ENCODE measurements around the gene SCCPDH.
"Not testable (repeated sequence)": the region's sequence is repeated elsewhere in the genome, so short reads cannot be mapped to it uniquely, and the experiment has no call there.

Gene SCCPDH

DNA sequence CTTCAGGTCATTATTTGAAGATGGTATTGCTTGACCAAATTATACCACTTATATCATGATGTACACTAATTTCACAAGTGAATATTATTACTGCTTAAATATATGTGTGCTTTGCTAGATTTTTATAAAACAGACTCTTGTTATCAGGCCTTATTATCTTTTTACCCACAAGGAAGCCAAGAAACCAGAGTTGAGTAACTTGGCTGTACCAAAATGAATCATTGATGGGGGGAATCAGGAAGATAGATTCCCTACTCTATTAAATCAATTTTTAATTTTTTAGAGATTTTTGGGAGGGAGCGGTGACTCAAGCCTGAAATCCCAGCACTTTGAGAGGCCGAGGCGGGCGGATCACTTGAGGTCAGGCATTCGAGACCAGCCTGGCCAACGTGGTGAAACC lies 16.0 kb upstream of the SCCPDH start:
- no peak for DNase-seq

DNA sequence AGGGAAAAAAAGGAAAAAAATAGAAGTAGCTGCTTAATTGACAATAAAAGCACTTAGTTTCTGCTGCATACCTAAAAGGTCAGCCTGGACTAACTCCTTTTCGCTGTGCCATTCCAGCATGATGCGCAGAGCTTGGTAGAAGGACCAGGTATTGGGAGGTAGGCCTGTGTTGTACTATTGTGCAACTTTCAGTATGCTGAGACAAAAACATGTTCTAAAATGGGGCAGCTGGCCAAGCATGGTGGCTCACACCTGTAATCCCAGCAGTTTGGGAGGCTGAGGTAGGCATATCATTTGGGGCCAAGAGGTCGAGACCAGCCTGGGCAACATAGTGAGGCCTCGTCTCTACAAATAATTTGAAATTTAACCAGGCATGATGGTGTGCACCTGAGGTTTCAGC lies 15.0 kb upstream of the SCCPDH start:
- DNase-seq = no peak

DNA sequence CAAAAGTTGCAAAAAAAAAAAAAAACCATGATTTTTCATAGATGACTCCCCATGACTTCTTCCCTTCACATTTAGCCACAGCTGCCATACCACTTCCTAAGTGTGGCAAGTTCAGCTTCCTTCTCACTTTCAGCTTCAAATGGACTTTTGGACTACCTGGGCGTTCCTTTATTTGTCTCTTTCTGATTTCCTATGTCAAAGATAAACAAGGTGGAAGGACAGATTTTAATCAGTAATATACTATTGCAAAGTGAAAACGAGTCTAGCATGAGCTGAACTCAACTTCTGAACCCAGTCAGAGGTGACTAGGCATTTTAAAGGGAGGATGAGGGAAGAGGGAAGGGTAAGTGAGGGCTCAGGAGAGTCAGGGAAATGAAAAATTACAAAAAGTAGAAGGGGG lies 14.4 kb upstream of the SCCPDH start:
- no peak for DNase-seq

DNA sequence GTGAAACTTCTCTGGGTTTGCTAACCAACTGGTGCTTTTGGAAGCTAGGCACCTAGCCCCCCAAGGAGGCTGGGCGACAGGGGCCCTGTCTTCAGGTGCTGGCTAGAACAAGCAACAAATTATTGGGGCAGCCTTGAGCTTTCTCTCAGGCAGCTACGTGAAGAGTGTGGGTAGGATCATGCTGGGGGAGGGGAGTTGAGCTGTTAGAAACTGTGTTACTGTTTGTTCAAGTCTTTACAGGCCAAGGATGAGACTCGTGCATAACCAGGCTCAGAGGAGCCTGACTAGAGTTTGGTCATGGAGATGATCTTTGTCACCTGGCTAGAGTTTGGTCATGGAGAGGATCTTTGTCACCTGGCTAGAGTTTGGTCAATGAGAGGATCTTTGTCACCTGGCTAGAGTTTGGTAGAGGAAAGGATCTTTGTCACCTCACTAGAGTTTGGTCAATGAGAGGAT lies 12.6 kb upstream of the SCCPDH start:
- DNase-seq = no peak

DNA sequence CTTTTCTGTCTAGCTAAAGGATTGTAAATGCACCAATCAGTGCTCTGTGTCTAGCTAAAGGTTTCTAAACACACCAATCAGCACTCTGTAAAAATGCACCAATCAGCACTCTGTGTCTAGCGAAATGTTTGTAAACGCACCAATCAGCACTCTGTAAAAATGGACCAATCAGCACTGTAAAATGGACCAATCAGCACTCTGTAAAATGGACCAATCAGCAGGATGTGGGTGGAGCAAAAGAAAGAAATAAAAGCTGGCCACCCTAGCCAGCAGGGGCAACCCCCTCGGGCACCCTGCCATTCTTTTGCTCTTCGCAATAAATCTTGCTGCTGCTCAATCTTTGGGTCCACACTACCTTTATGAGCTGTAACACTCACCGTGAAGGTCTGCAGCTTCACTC lies 11.8 kb upstream of the SCCPDH start:
- DNase-seq = not testable (repeated sequence)

DNA sequence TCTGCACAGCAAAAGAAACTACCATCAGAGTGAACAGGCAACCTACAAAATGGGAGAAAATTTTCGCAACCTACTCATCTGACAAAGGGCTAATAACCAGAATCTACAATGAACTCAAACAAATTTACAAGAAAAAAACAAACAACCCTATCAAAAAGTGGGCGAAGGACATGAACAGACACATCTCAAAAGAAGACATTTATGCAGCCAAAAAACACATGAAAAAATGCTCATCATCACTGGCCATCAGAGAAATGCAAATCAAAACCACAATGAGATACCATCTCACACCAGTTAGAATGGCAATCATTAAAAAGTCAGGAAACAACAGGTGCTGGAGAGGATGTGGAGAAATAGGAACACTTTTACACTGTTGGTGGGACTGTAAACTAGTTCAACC lies 4.8 kb upstream of the SCCPDH start:
- DNase-seq = not testable (repeated sequence)

DNA sequence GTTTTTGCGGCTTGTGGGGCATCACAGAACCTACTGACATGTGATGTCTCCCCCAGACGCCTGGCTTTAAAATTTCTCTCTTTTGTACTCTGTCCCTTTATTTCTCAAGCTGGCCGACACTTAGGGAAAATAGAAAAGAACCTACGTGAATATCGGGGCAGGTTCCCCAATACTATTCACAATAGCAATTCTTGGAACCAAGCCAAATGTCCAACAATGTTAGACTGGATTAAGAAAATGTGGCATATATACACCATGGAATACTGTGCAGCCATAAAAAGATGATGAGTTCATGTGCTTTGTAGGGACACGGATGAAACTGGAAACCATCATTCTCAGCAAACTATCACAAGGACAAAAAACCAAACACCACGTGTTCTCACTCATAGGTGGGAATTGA lies 3.4 kb upstream of the SCCPDH start:
- not testable (repeated sequence) for DNase-seq

DNA sequence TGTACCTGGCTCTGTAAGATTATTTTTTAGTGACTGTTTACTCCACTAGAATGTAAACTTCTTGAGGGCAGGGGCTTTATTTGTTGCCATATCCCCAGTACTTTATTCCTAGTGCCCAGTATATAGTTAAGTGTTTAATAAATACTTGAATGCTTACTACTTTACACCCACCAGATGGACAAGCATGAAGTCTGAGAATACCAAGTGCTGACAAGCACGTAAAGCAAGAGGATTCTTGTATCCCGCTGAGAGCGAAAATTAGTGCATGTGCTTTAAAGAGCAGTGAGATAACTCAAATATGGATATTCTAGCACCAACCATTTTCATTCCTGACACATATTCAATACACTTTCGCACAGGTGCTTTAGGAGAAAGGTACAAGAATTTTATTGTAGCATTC lies 1.5 kb upstream of the SCCPDH start:
- DNase-seq = no peak

DNA sequence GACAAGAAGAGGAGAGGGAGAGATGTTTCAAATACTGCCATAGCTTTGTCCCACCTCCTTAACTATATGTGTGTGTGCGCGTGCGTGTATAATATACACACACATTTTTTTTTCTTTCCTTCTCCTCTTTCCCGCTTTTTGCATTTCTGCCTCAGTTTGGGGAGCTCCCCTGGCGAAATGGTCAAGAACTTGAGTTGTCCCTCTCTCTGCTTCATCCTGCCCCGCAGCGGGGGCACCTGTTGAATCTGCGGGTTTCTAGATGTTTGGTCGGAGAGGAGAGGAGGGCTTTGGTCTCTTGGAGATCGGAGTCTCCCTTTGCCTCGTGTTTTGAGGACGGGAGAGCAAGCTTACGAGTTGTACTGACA lies 504 bp downstream of the SCCPDH start:
- no peak for DNase-seq

DNA sequence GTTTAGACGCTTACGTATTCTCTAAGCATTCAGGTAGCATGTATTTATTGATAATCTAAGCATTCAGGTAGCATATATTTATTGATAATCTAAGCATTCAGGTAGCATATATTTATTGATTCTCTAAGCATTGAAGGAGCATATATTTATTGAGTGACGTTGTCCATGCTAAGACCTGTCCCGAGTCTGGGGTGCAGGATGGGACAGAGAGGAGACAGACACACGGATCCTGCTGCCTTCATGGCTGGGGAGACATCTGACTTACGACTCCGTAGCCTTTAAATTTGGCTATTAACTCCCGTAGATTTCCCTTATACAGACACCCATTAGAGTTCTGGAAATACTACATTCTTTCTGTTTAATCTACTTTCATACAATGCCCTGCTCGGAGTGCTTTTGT lies 982 bp downstream of the SCCPDH start:
- DNase-seq = no peak

DNA sequence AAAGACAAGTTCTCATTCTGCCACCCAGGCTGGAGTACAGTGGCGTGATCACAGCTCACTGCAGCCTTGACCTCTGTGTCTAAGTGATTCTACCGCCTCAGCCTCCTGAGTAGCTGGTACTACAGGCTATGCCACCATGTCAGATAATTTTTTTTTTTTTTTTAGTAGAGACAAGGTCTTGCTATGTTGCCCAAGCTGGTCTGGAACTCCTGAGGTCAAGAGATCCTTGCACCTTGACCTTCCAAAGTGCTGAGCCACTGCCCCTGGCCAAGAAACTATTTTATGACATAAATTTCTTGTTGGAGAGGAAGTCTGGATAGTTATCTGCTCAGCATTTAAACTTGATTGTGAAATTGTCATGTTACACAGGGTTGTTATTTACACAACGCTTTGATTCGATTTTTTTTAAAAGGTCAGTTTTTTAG lies 2.1 kb downstream of the SCCPDH start:
- DNase-seq = no peak

DNA sequence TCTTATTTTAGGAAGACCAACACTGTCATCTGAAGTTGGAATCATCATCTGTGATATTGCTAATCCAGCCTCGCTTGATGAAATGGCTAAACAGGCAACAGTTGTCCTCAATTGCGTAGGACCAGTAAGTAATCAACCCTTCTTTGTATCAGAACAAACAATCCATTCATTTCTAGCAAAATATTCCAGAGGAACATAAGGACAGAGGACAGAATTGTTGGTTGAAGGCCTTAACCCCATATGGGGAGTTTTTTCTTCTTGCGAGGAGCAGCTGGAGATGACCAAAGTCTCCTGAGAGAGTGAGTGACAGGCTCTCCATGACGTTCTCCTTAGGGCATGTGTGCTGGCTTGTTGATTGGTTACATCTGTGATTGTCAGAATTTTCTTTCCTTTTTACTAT lies 2.7 kb downstream of the SCCPDH start:
- DNase-seq = no peak

DNA sequence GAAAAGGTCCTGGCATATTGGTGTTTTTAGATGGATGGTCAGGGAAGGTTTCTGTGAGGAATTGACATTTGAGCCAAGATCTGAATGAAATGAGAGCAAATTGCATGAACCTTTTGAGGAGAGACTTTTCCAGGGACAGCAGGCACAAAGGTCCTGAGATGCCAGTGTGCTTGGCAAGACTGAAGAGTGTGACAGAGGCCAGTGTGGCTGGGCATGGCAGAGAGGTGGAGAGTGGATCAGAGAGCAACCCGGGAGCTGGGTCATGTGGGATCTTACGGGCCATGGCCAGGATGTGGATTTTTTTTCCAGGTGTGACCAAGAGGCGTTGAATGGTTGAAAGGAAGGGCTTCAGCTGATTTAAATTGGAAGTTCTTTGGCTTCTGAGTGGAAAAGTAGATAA lies 3.4 kb downstream of the SCCPDH start:
- DNase-seq = no peak

DNA sequence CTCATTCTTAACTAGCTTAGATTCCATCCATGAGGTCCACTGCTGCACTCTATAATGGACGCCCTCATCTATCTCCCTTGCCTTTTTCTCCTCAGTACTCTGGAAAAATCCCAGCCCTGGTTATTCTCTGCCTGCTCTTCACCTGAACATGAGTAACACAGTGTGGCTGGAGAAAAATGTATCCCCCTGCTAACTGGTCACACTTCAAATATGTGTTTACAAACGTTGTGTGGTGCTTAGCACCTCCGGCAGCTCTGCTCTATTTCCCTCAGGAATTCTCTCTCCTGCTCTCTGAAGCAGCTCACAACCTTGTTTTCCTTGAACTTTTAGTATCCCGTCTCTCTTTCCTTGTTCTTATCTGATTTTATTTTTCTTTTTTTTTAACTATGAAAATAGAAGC lies 4.1 kb downstream of the SCCPDH start:
- no peak for DNase-seq

DNA sequence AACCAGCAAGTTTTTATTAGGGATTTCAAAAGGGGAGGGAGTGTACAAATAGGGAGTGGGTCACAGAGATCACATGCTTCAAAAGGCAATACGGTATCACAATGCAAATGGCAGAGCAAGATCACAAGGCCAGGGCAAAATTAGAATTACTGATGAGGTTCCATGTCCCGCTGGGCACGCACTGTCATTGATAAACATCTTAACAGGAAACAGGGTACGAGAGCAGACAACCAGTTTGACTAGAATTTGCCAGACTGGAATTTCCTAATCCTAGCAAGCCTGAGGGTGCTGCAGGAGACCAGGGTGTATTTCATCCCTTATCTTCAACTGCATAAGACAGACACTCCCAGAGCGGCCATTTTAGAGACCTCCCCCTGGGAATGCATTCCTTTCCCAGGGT lies 4.8 kb downstream of the SCCPDH start:
- DNase-seq = not testable (repeated sequence)

DNA sequence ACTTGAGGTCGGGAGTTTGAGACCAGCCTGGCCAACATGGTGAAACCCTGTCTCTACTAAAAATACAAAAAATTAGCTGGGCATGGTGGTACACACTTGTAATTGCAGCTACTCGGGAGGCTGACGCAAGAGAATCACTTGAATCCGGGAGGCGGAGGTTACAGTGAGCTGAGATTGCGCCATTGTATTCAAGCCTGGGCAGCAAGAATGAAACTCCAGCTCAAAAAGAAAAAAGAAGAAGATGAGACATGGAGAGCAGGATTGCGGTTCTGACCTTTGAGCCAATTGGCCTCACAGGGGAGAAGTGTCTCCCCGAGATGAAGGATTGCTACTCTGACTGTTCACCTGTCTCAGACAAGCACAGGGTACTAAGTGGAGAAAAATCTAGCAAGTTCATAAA lies 6.6 kb downstream of the SCCPDH start:
- peak in 1 of 2 donors; percentile 27 for DNase-seq

DNA sequence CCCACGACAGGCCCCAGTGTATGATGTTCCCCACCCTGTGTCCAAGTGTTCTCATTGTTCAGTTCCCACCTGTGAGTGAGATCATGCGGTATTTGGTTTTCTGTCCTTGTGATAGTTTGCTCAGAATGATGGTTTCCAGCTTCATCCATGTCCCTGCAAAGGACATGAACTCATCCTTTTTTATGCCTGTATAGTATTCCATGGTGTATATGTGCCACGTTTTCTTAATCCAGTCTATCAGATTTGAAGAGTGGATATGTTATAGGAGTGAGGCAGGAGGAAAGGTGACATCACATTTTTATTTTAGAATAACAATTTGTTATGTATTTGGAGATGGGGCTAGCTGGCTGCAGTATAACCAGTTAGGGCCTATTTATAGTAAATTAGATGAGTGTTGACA lies 7.7 kb downstream of the SCCPDH start:
- not testable (repeated sequence) for DNase-seq

DNA sequence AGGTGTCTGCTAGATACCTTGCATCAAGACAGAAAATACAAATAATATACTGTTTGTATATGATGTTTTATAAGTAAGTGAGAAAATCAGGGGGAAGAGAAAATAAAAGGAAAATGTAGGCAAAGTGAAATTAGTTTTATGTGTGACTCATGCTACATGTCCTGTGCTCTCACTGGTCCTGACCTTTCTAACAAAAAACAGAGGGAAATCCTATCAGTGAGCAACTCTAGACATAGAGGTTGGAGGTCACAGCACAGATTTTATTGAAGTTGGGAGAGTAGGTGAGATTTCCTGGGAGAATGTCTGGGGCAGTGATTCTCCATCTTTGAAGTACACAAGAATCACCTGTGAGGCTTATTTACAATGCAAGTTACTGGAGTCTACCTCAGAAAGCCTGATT lies 9.5 kb downstream of the SCCPDH start:
- no peak for DNase-seq

DNA sequence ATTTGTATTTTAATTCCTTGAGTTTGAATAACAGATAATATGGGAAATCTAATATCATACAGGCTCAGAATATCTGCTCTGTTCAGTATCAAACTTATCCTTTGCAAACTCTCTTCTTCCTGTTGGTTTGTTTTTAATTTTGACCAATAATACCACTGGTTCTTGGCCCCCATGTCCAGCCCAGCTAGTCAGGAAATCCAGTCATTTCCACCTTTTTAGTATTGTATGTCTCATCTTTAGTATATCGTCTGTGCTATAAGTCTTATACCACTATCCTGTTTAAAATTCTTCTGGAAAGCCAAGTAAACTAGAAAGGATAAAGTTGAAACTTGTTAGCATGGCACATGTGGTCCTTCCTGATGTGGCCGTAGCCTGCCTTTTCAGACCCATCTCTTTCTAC lies 10.7 kb downstream of the SCCPDH start:
- DNase-seq = no peak

DNA sequence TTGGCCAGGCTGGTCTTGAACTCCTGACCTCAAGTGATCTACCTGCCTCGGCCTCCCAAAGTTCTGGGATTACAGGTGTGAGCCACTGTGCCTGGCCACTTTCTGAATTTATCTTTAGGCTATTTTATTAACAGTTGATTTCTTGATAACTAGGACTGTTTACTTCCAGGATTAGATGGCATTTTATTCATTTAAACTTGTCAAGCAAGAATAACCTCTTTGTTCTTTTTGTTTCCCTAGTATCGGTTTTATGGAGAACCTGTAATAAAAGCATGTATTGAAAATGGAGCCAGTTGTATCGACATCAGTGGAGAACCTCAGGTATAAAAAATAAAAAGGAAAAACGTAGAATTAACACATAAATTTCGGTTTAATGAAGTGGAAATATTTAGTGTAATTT lies 11.5 kb downstream of the SCCPDH start:
- DNase-seq = no peak

DNA sequence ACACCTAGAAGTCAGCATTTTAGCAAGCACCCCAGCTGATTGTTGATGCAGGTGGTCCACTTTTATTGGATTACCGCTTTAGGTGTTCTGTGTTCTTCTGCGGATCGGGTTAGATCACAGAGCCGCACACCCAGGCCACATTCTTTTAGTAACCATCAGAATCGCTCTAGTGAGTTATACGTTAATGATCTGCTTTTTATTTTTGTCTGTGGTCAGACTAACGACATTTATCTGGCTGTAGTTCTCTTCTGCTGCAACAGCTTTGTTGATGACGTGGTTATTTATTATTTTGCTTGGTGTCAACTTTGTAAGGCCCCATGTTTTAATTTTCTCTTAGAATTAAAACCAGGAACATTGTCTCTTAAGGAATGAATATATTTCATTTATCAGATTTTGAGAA lies 18.2 kb downstream of the SCCPDH start:
- no peak for DNase-seq

DNA sequence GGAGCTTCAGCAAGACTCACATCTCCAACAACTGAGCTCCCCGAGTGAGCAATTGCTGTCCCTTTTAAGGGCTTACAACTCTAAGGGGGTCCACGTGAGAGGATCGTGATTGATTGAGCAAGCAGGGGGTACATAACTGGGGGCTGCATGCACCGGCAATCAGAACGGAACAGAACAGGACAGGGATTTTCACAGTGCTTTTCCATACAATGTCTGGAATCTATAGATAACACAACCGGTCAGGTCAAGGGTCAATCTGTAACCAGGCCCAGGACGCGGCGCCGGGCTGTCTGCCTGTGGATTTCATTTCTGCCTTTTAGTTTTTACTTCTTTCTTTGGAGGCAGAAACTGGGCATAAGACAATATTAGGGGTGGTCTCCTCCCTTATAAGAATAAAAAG lies 21.9 kb downstream of the SCCPDH start:
- DNase-seq = not testable (repeated sequence)

DNA sequence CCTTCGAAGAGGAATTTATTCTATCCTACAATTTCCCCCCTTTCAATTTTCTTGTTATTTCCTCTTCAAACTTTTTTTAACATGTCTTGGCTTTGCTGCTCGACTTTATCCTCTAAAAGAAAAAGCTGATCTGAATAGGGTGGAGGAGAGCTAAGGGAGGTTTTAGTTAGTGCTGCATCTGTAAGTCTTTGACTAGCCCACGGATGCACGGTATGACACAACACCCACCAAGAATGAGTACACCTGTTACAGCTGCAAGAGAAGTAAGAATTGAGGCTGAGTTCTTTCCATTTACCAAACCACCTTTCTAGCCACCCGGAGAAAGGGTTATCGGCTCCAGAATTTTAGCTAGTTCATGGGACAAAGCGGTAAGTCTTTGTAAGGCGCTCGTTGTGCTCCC lies 23.8 kb downstream of the SCCPDH start:
- no peak for DNase-seq

DNA sequence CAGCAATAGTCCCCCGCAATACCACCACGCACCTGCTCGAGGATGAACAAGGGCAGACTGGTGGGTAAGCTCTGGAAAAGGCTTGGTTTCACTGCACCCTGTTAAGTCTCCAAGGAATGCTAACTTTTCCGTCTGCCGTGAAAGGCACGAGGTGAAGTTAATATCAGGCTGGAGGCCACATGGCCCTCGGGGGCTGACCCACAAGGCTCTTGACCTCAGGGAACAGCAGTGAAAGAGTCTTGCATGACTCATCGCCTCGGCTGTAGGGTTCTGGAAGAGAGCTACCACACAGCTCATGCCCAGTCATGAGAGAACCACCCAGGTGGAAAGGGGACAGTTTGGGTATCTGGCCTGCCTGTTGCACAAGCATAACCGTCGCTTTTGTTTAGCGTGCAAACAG lies 24.7 kb downstream of the SCCPDH start:
- no peak for DNase-seq

DNA sequence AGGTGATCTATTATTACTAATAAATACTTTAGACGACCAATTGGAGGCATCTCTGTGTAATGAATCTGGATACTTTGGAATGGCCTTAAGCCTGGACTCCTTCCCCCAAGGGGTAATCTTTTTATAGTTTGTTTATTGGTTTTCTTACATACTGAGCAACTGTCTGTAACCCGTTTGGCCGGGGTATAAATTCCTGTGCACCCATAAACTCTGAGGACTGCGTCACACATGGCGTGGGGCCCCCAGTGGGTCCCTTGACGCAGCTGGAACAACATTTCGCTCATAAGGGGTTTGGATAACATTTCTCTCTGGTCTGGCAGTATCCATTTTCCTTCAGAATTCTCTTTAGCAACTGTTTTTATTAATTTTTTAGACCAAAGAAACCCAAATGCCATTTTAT lies 26.5 kb downstream of the SCCPDH start:
- no peak for DNase-seq
